T47D (cell line): ENCODE measurements around the gene RAD17.
"Not testable (repeated sequence)": the region's sequence is repeated elsewhere in the genome, so short reads cannot be mapped to it uniquely, and the experiment has no call there.

Experiments used
- DNase-seq, 2 experiments: peaks; one replicate each; pipeline versions ENCODE4 v3.0.0 to v3.0.0-alpha.2; 2011 to 2012; ENCODE audit warnings: low read depth in 1 of 2, low spot score in 1 of 2
- JUND ChIP-seq: IDR thresholded peaks from 2 replicates; pipeline ENCODE4 v1.6.1; 2012; ENCODE audit warnings: low read depth
- in situ Hi-C: cut with HindIII; loops from 2 replicates; pipeline ENCODE4 v1.10.0; 2016; ENCODE audit warnings: low sequenced_read_pairs, low pct_unique_long_range_greater_than_20kb

The RAD17 gene

GRCh38 chr5:69416180-69416579 lies 46.6 kb downstream of the RAD17 start:
- in situ Hi-C loops = no loop called here
- no peak for TF ChIP-seq JUND
- peak in 1 of 2 experiments; percentile 3 for DNase-seq

- TF ChIP-seq JUND = no peak
- peak in 1 of 2 experiments; percentile 7 for DNase-seq
- in situ Hi-C loops = no loop called here
Measured at GRCh38 chr5:69416699-69417098, 47.1 kb downstream of the RAD17 start.

GRCh38 chr5:69418554-69418953 lies 48.9 kb downstream of the RAD17 start:
- DNase-seq = no peak
- in situ Hi-C loops = no loop called here
- TF ChIP-seq JUND = no peak

DNA sequence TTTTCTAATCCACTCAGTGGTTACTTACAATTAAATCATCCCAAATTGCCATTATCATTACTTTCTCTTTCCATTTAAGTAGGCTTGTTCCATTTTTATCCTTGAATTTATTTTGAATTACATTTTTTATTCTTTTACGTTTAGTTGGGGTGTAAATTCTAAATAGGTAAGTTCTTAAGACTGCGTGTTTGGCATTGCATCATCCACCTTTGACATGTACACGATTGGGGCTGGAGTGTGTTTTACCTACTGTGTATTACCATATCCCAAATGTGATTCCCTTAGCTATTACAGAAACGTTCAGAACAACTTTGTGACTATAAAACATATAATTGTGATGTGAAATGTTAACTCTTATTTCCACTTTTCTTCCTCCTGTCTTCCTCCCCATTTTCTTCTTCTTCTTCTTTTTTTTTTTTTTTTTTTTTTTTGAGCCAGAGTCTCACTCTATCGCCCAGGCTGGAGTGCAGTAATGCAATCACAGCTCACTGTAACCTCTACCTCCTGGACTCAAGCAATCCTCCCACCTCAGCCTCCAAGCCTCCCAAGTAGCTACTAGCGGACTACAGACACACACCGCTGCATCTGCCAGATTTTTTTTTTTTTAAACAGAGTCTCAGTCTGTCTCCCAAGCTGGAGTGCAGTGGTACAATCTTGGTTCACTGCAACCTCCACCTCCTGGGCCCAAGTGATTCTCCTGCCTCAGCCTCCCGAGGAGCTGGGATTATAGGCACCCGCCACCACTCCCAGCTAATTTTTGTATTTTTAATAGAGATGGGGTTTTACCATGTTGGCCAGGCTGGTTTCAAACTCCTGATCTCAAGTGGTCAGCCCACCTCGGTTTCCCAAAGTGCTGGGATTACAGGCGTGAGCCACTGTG lies 62.0 kb downstream of the RAD17 start:
- in situ Hi-C loops = no loop called here
- no peak for TF ChIP-seq JUND
- no peak for DNase-seq

- no peak for TF ChIP-seq JUND
- DNase-seq = no peak
- in situ Hi-C loops = no loop called here
Measured at GRCh38 chr5:69432412-69433206, 63.0 kb downstream of the RAD17 start.

DNA sequence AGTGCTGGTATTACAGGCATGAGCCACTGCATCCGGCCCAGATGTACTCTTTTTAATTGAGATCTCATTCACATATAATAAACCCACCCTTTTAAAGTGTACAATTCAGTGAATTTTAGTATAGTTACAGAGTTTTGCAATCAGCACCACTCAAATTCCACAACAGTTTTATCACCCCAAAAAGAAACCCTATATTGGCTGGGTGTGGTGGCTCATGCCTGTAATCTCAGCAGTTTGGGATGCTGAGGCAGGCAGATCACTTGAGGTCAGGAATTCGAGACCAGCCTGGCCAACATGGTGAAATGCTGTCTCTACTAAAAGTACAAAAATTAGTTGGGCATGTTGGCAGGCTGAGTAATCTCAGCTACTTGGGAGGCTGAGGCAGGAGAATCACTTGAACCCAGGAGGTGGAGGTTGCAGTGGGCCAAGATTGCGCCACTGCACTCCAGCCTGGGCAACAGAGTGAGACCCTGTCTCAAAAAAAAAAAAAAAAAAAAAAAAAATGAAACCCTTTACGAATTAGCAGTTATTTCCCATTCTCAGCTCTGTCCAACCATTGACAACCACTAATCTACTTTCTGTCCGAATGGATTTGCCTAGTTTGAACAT lies 65.8 kb downstream of the RAD17 start:
- not testable (repeated sequence) for DNase-seq

DNA sequence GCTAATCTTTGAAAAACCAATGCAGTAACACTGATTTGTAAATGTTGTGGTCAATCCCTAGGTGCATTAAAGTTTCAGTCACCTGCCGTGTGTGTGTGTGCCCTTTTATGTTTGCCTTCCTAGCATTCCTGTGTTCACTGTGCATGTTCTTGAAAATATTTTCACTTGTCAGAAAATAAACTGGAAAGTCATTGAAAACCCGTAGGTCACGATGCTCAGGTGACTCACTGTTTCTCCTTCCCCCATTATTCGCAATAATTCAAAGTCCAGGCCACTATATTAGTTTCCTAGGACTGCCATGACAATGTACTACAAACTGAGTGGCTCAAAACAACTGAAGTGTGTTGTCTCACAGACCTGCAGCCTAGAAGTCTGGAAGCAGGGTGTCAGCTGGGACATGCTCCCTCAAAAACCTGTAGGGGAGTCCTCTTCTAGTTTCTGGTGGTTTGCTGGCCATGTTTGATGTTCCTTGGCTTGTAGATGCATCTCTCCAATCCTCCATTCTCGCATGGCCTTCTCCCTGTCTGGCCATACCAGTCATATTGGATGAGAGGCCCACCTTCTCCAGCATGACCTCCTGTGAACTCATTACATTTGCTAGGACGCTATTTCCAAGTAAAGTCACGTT lies 74.6 kb downstream of the RAD17 start:
- in situ Hi-C loops = no loop called here
- DNase-seq = no peak
- TF ChIP-seq JUND = no peak

More for the DNA sequence above, 65.8 kb downstream of the RAD17 start:
- in situ Hi-C loops = not testable (repeated sequence)

DNA sequence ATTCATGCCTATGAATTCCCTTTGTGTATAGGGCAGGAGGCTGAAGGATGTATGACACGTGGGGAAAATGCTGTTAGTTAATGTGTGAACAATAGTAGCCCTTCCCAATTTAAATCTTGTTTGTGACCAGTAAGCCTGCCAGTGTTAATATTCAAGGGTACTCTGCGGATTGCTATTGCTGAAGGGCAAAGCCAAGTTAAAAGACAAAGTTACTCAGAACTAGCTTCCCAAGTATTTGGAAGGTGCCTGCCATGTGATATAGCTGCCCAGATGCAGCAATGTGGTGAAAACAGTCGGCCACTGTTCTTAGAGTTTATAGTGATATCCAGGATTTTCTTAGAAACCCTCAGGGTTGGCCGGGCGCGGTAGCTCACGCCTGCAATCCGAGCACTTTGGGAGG lies 79.9 kb downstream of the RAD17 start:
- no peak for TF ChIP-seq JUND
- DNase-seq = no peak
- in situ Hi-C loops = no loop called here

DNA sequence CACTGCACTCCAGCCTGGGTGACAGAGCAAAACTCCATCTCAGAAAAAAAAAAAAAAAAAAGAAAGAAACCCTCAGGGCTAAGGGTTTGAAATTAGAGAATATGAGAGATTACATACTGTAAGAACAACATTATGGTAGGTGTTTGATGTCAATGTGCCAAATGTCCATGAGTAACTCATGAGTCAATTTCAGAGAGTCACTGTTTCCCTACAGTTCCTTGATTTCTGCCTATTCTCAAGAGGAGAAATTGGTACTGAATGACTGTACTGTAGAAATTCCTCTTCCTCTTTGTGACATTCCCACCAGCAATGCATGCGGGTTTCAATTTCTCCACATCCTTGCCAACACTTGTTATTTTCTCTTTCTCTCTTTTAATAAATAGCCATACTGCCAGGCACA lies 80.5 kb downstream of the RAD17 start:
- in situ Hi-C loops = no loop called here
- no peak for DNase-seq
- no peak for TF ChIP-seq JUND

- in situ Hi-C loops, DNase-seq: not testable (repeated sequence)
Measured at GRCh38 chr5:69450527-69450926, 80.9 kb downstream of the RAD17 start.

DNA sequence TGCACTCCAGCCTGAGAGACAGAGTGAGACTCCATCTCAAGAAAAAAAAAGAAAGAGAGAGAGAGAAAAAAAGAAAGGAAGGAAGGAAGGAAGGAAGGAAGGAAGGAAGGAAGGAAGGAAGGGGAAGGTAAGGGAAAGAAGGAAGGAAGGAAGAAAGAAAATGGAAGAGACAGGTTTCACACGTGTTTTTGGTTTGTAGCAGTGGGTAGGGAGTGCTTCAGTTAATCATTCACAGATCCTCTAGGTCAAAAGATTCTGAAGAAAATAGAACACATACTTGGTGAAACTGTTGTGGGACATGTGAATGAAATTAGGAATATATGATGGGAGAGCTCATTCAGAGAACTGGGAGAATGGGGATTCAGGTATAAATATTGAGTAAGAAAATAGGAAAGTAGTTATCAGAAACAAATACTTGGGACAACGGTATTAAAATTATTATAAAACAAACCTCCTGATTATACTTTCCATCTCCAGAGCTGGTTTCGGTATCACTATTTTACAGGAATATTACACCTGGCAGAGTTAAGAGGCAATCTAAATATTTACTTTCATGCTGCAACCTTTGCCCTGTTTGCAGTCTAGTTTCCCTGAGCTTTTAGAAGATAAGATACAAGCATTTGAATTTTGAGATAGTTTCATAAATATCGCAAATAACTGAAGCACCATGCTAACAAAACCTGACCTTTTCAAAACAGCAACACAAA lies 82.5 kb downstream of the RAD17 start:
- no peak for DNase-seq
- no peak for TF ChIP-seq JUND
- in situ Hi-C loops = no loop called here

- in situ Hi-C loops, DNase-seq: not testable (repeated sequence)
Measured at GRCh38 chr5:69453487-69453886, 83.9 kb downstream of the RAD17 start.
